ENCODE measurements around the gene SKA3.

Gene SKA3

GRCh38 chr13:21115231-21115630 lies 61.1 kb downstream of the SKA3 start:
- TF ChIP-seq JUND (IDR thresholded peaks at IDR 0.05; ENCODE audit: low read depth) = no peak
- no peak for DNase-seq (ENCODE audit: low read depth in 1 of 2, low spot score in 1 of 2)
- in situ Hi-C loops (cut with HindIII; ENCODE audit: low pct_unique_long_range_greater_than_20kb, low sequenced_read_pairs) = no loop called here

- no peak for DNase-seq (ENCODE audit: low read depth in 1 of 2, low spot score in 1 of 2)
- in situ Hi-C loops (cut with HindIII; ENCODE audit: low pct_unique_long_range_greater_than_20kb, low sequenced_read_pairs) = no loop called here
- no peak for TF ChIP-seq JUND (IDR thresholded peaks at IDR 0.05; ENCODE audit: low read depth)
These were observed 64.8 kb downstream of the SKA3 start for GRCh38 chr13:21111546-21111945.

GRCh38 chr13:21109168-21109567 lies 67.2 kb downstream of the SKA3 start:
- in situ Hi-C loops (cut with HindIII; ENCODE audit: low pct_unique_long_range_greater_than_20kb, low sequenced_read_pairs) = no loop called here
- no peak for DNase-seq (ENCODE audit: low read depth in 1 of 2, low spot score in 1 of 2)
- TF ChIP-seq JUND (IDR thresholded peaks at IDR 0.05; ENCODE audit: low read depth) = no peak

GRCh38 chr13:21106089-21106488 lies 70.3 kb downstream of the SKA3 start:
- DNase-seq (ENCODE audit: low read depth in 1 of 2, low spot score in 1 of 2) = no peak
- in situ Hi-C loops (cut with HindIII; ENCODE audit: low pct_unique_long_range_greater_than_20kb, low sequenced_read_pairs) = no loop called here
- no peak for TF ChIP-seq JUND (IDR thresholded peaks at IDR 0.05; ENCODE audit: low read depth)

- no peak for DNase-seq (ENCODE audit: low read depth in 1 of 2, low spot score in 1 of 2)
- no peak for TF ChIP-seq JUND (IDR thresholded peaks at IDR 0.05; ENCODE audit: low read depth)
- in situ Hi-C loops (cut with HindIII; ENCODE audit: low pct_unique_long_range_greater_than_20kb, low sequenced_read_pairs) = no loop called here
These were observed 71.9 kb downstream of the SKA3 start for GRCh38 chr13:21104199-21105019.

Data from T47D (cell line).